Trophoblast cell (in vitro differentiated cells and primary cell): ENCODE data around the gene DNASE1L1.

Source experiments
- DNase-seq, 2 donors: peaks; one replicate each; pipeline ENCODE4 v3.0.0-alpha.2; 2016
- H2AFZ ChIP-seq: 2 replicates; pipeline ENCODE4 v1.6.1; 2013; ENCODE audit warnings: low read length, moderate library complexity, mild to moderate bottlenecking; ENCODE audit not compliant: insufficient read depth, poor library complexity
- H2AK5ac ChIP-seq: 2 replicates; pipeline ENCODE4 v1.6.1; 2013; ENCODE audit warnings: mild to moderate bottlenecking, low read length
- H2BK120ac ChIP-seq: 2 replicates; pipeline ENCODE4 v1.6.1; 2013; ENCODE audit warnings: low read length, mild to moderate bottlenecking, moderate library complexity; ENCODE audit not compliant: insufficient read depth, poor library complexity
- H2BK12ac ChIP-seq: 2 replicates; pipeline ENCODE4 v1.6.1; 2013; ENCODE audit warnings: mild to moderate bottlenecking, low read length, moderate library complexity
- H2BK5ac ChIP-seq: 2 replicates; pipeline ENCODE4 v1.6.1; 2013; ENCODE audit warnings: low read length, low read depth, moderate library complexity, mild to moderate bottlenecking; ENCODE audit not compliant: poor library complexity
- H3K14ac ChIP-seq: 2 replicates; pipeline ENCODE4 v1.6.1; 2013; ENCODE audit warnings: mild to moderate bottlenecking, low read length
- H3K18ac ChIP-seq: 2 replicates; pipeline ENCODE4 v1.6.1; 2013; ENCODE audit warnings: mild to moderate bottlenecking, low read length
- H3K23ac ChIP-seq: 2 replicates; pipeline ENCODE4 v1.6.1; 2013; ENCODE audit warnings: low read length
- H3K27ac ChIP-seq: 2 replicates; pipeline ENCODE4 v1.5.1; 2013; ENCODE audit warnings: low read depth, mild to moderate bottlenecking, inconsistent platforms, low read length, moderate library complexity
- H3K27me3 ChIP-seq: 2 replicates; pipeline ENCODE4 v1.6.1; 2013; ENCODE audit warnings: inconsistent platforms, mild to moderate bottlenecking, low read length, moderate library complexity; ENCODE audit not compliant: insufficient read depth
- H3K36me3 ChIP-seq, 2 experiments: 1 replicate in 1 of 2; 2 replicates in 1 of 2; pipeline ENCODE4 v1.6.1; 2013; ENCODE audit warnings: low read length in 2 of 2, mild to moderate bottlenecking in 2 of 2, moderate library complexity in 1 of 2; ENCODE audit not compliant: insufficient read depth in 2 of 2, control insufficient read depth in 1 of 2
- H3K4ac ChIP-seq: 2 replicates; pipeline ENCODE4 v1.6.1; 2013; ENCODE audit warnings: low read depth, mild to moderate bottlenecking, low read length, moderate library complexity
- H3K4me1 ChIP-seq, 2 experiments: 1 replicate in 1 of 2; 2 replicates in 1 of 2; pipeline ENCODE4 v1.6.1; 2013; ENCODE audit warnings: low read length in 2 of 2, mild to moderate bottlenecking in 2 of 2, moderate library complexity in 1 of 2; ENCODE audit not compliant: insufficient read depth in 2 of 2, control insufficient read depth in 1 of 2
- H3K4me2 ChIP-seq: 2 replicates; pipeline ENCODE4 v1.6.1; 2013; ENCODE audit warnings: inconsistent platforms, mild to moderate bottlenecking, low read length, moderate library complexity
- H3K4me3 ChIP-seq: 2 replicates; pipeline ENCODE4 v1.5.1; 2013; ENCODE audit warnings: mild to moderate bottlenecking, low read depth, low read length, inconsistent platforms
- H3K79me1 ChIP-seq: one replicate; pipeline ENCODE4 v1.6.1; 2013; ENCODE audit warnings: low read length
- H3K79me2 ChIP-seq: 2 replicates; pipeline ENCODE4 v1.6.1; 2013; ENCODE audit warnings: low read length, mild to moderate bottlenecking; ENCODE audit not compliant: control insufficient read depth, insufficient read depth, poor library complexity
- H3K9ac ChIP-seq: 2 replicates; pipeline ENCODE4 v1.6.1; 2013; ENCODE audit warnings: mild to moderate bottlenecking, low read length
- H3K9me3 ChIP-seq: 2 replicates; pipeline ENCODE4 v1.6.1; 2013; ENCODE audit warnings: low read depth, mild to moderate bottlenecking, control low read depth, inconsistent platforms, low read length; ENCODE audit not compliant: insufficient read depth
- H4K12ac ChIP-seq: 2 replicates; pipeline ENCODE4 v1.6.1; 2013; ENCODE audit warnings: low read depth, mild to moderate bottlenecking, low read length, moderate library complexity
- H4K8ac ChIP-seq: 2 replicates; pipeline ENCODE4 v1.6.1; 2013; ENCODE audit warnings: low read depth, mild to moderate bottlenecking, low read length, moderate library complexity
- H4K91ac ChIP-seq: one replicate; pipeline ENCODE4 v1.6.1; 2013; ENCODE audit warnings: low read depth, mild to moderate bottlenecking, low read length, moderate library complexity
- WGBS: extraction: QIAGEN DNeasy Blood & Tissue Kit; methylation state at CpG from one replicate; pipeline ENCODE4 v1.1.7; 2013; ENCODE audit warnings: missing lambda C conversion rate; ENCODE audit not compliant: insufficient read length, insufficient coverage; ENCODE audit errors: extremely low coverage; 5-methylcytosine and 5-hydroxymethylcytosine counted together

The DNASE1L1 gene

DNA sequence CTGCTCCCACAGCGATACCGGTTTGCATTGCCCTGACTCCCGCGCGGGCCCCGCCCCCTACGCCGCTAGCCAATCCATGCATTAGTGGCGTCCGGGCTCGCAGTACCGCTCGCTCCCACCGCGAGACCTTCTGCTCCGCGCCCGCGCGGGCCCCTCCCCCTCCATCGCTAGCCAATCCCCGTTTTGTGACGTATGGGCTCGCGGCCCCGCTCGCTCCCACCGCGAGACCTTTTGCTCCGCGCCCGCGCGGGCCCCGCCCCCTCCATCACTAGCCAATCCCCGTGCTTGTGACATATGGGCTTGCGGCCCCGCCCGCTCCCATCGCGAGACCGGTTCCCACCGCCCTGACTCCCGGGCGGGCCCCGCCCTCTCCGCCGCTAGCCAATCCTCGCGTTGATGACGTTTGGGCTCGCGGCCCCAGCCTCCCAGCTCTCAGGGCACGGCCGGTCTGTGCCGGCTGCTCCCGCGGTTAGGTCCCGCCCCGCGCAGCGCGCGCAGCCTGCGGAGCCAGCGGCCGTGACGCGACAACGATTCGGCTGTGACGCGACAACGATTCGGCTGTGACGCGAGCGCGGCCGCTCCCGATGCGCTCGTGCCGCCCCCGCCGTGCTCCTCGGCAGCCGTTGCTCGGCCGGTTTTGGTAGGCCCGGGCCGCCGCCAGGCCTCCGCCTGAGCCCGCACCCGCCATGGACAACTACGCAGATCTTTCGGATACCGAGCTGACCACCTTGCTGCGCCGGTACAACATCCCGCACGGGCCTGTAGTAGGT lies 30.1 kb downstream of the DNASE1L1 start, which contains the start of gene EMD:
EMD (plus strand) TSS at position 497 of the 770 bp plus-strand sequence; CDS start at position 687, 190 bp downstream.
- H3K18ac ChIP-seq: peak within 1 kb of the TSS; percentile 97
- H4K91ac ChIP-seq: peak within 1 kb of the TSS; percentile 90
- peak; percentile 95 to 96 for DNase-seq
- H3K79me2 ChIP-seq: peaks cover 23% of the 10 kb centered on the region
- no peaks in the 10 kb centered on the region for H3K27me3 ChIP-seq
- no peaks in the 10 kb centered on the region for H3K9me3 ChIP-seq
- H3K4me3 ChIP-seq: peak within 1 kb of the TSS; percentile 93
- peak within 1 kb of the TSS; percentile 87 for H2BK5ac ChIP-seq
- no CpG with 5 or more reads among the region's 103 CpGs for WGBS
- H4K8ac ChIP-seq: peak within 1 kb of the TSS; percentile 91
- H3K36me3 ChIP-seq: peaks cover 7 to 15% of the 10 kb centered on the region in 2 experiments
- no peak within 1 kb of the TSS for H3K23ac ChIP-seq
- H3K27ac ChIP-seq: peak within 1 kb of the TSS; percentile 94
- no peak within 1 kb of the TSS for H2BK12ac ChIP-seq
- peak within 1 kb of the TSS; percentile 81 for H3K4ac ChIP-seq
- H2AK5ac ChIP-seq: peak within 1 kb of the TSS; percentile 88
- H3K9ac ChIP-seq: peak within 1 kb of the TSS; percentile 97
- H3K79me1 ChIP-seq: peaks cover 20% of the 10 kb centered on the region
- peak within 1 kb of the TSS; percentile 93 for H3K14ac ChIP-seq
- peaks cover 14 to 18% of the 10 kb centered on the region in 2 experiments for H3K4me1 ChIP-seq
- H4K12ac ChIP-seq: peak within 1 kb of the TSS; percentile 97
- peak within 1 kb of the TSS; percentile 89 for H2AFZ ChIP-seq
- peak within 1 kb of the TSS; percentile 96 for H3K4me2 ChIP-seq
- H2BK120ac ChIP-seq: peak within 1 kb of the TSS; percentile 85

DNA sequence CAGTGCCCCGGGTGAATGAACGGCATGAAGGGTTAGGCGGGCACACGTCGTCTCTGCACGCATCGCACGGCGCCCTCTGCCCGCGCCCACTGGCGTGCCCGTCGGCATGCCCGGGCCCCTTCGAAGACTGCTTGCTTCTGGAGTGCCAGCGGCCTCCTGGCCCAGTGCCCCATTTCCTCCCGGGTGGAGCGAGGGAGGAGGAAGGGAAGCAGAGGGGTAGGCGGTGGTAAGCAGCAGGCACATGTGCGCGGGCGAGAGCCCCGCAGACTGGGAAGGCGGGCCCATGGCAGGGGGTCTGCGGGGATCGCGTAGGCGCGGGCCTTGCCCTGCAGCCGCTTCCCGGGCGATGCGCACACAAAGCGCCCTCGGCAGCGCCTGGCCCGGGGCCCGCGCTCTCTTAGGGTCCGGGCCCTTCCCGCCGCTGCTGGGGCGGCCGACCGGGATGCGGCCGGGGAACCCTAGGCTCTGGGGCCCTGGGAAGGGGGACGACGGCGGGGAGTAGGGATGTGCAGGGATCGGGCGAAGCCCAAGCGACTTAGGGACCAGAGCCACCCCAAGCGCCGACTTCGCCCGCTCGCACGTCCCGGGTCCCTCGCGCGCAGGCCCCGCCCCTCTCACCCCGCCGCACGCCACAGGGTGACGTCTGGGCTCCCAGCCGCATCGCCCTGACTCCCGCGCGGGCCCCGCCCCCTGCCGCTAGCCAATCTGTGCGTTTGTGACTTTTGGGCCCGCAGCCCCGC lies 30.8 kb downstream of the DNASE1L1 start:
- peak overlapping the region; percentile 87 for H3K9ac ChIP-seq
- peak overlapping the region; percentile 97 for H4K12ac ChIP-seq
- H2AK5ac ChIP-seq: peak overlapping the region; percentile 84
- peak overlapping the region; percentile 62 for H2BK120ac ChIP-seq
- peaks cover 14 to 21% of the 10 kb centered on the region in 2 experiments for H3K4me1 ChIP-seq
- H4K91ac ChIP-seq: peak overlapping the region; percentile 84
- H2AFZ ChIP-seq: peak overlapping the region; percentile 71
- H3K36me3 ChIP-seq: peaks cover 7 to 15% of the 10 kb centered on the region in 2 experiments
- peaks cover 27% of the 10 kb centered on the region for H3K79me2 ChIP-seq
- H3K27me3 ChIP-seq: no peaks in the 10 kb centered on the region
- H2BK5ac ChIP-seq: peak overlapping the region; percentile 87
- peak overlapping the region; percentile 96 for H3K4me2 ChIP-seq
- H3K27ac ChIP-seq: peak overlapping the region; percentile 94
- H3K14ac ChIP-seq: peak overlapping the region; percentile 90
- peak overlapping the region; percentile 81 for H3K4ac ChIP-seq
- H4K8ac ChIP-seq: peak overlapping the region; percentile 89
- DNase-seq: no peak
- H3K9me3 ChIP-seq: no peaks in the 10 kb centered on the region
- H3K18ac ChIP-seq: peak overlapping the region; percentile 91
- H3K4me3 ChIP-seq: peak overlapping the region; percentile 67
- peak overlapping the region; percentile 9 for H2BK12ac ChIP-seq
- H3K23ac ChIP-seq: no peak overlapping the region
- WGBS: no CpG with 5 or more reads among the region's 79 CpGs
- peaks cover 24% of the 10 kb centered on the region for H3K79me1 ChIP-seq

DNA sequence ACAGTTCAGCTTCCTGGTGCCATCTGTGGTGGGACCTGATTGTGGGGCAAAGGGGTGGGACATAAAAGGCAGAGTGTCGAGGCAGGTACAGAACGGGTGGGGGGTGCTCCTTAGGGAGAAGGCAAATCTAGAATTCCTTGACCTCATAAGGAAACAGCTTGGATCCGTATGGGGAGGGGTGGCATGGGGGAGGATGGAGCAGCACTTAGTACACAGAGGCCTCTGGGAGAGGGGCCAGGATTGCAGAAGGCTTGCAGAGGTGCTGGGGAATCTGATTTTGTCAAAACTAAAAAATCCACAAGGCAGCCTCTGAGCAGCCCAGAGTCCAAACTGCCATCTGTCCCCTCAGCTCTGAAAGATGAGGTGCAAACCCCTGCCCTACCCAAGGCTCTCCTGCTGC lies 32.3 kb downstream of the DNASE1L1 start:
- Histone ChIP-seq H2AK5ac (no peak overlapping the region), H3K4me3 (no peak overlapping the region), H3K23ac (no peak overlapping the region), H3K79me2 (peaks cover 31% of the 10 kb centered on the region), H4K8ac (no peak overlapping the region), H3K18ac (no peak overlapping the region), H3K4me1 (peaks cover 19 to 33% of the 10 kb centered on the region in 2 experiments), H3K9ac (no peak overlapping the region), H3K79me1 (peaks cover 28% of the 10 kb centered on the region), H4K91ac (no peak overlapping the region), H3K14ac (no peak overlapping the region), H2BK120ac (no peak overlapping the region), H2AFZ (no peak overlapping the region), H3K36me3 (peaks cover 7 to 15% of the 10 kb centered on the region in 2 experiments), H4K12ac (no peak overlapping the region), H3K4ac (no peak overlapping the region), H2BK12ac (no peak overlapping the region), H2BK5ac (no peak overlapping the region), H3K4me2 (no peak overlapping the region), H3K9me3 (no peaks in the 10 kb centered on the region), H3K27me3 (no peaks in the 10 kb centered on the region), H3K27ac (no peak overlapping the region)
- no CpG with 5 or more reads among the region's 3 CpGs for WGBS
- DNase-seq: no peak

DNA sequence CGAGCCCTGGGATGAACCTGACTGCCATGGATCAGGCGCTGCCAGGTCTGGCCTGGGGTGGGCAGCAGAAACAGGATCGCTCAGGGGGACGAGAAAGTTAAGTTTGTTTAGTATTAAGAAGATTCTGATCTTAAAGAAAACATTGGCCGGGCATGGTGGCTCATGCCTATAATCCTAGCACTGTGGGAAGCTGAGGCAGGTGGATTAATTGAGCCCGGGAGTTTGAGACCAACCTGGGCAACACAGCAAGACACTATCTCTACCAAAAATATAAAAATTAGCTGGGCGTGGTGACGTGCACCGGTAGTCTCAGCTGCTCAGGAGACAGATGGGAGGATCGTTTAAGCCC lies 33.9 kb downstream of the DNASE1L1 start:
- peak overlapping the region; percentile 27 for H3K4me2 ChIP-seq
- no peaks in the 10 kb centered on the region for H3K9me3 ChIP-seq
- peaks cover 14 to 28% of the 10 kb centered on the region in 2 experiments for H3K4me1 ChIP-seq
- H3K18ac ChIP-seq: peak overlapping the region; percentile 80
- H3K4me3 ChIP-seq: peak overlapping the region; percentile 37
- peak overlapping the region; percentile 81 for H3K14ac ChIP-seq
- peaks cover 40% of the 10 kb centered on the region for H3K79me1 ChIP-seq
- peak overlapping the region; percentile 82 for H4K12ac ChIP-seq
- H3K23ac ChIP-seq: no peak overlapping the region
- H2BK12ac ChIP-seq: peak overlapping the region; percentile 72
- H3K27ac ChIP-seq: peak overlapping the region; percentile 80
- H4K91ac ChIP-seq: peak overlapping the region; percentile 90
- peak overlapping the region; percentile 76 for H2BK5ac ChIP-seq
- peak overlapping the region; percentile 84 for H3K4ac ChIP-seq
- no CpG with 5 or more reads among the region's 10 CpGs for WGBS
- H2AK5ac ChIP-seq: peak overlapping the region; percentile 77
- no peak for DNase-seq
- no peaks in the 10 kb centered on the region for H3K27me3 ChIP-seq
- H3K79me2 ChIP-seq: peaks cover 41% of the 10 kb centered on the region
- no peak overlapping the region for H2AFZ ChIP-seq
- H2BK120ac ChIP-seq: no peak overlapping the region
- peak overlapping the region; percentile 74 for H3K9ac ChIP-seq
- H3K36me3 ChIP-seq: peaks cover under 1 to 10% of the 10 kb centered on the region in 2 experiments
- H4K8ac ChIP-seq: peak overlapping the region; percentile 89
